ENCODE results near the gene CSNK1A1.

GRCh38 chr5:149596712-149597111 is 45.5 kb upstream of the CSNK1A1 start:
- no peak for TF ChIP-seq MAX (IDR thresholded peaks at IDR 0.05; ENCODE audit: low read depth)
- TF ChIP-seq MEF2A (IDR thresholded peaks at IDR 0.05; ENCODE audit: borderline replicate concordance, low read depth), result no peak
- TF ChIP-seq POLR2AphosphoS5 (IDR thresholded peaks at IDR 0.05; ENCODE audit: low read depth, low read length), result no peak
- no peak for TF ChIP-seq CTCF (IDR thresholded peaks at IDR 0.05)
- TF ChIP-seq RAD21 (IDR thresholded peaks at IDR 0.05; ENCODE audit: low read length), result no peak
- TF ChIP-seq SIN3A (IDR thresholded peaks at IDR 0.05; ENCODE audit: borderline replicate concordance, low read depth, low read length), result no peak
- TF ChIP-seq YY1 (IDR thresholded peaks at IDR 0.05; ENCODE audit: low read depth), result no peak

Data from SK-N-SH (cell line).